Body of pancreas (tissue), 4 donors: ENCODE data around the gene PDZD2. TPM values are rescaled to one million over a fixed set of nuclear protein-coding genes. Genes with fewer than 3 reads are reported as not detected.
A peak's percentile ranks its signal among the peaks of the same experiment; 100 is the strongest.
"Not testable (repeated sequence)": the region's sequence is repeated elsewhere in the genome, so short reads cannot be mapped to it uniquely, and the experiment has no call there.

Source experiments
- ATAC-seq: fragments of 150-250 bp; one replicate; pipeline ENCODE4 v1.9.1; 2016
- DNase-seq, 4 donors: peaks; one replicate each; pipeline ENCODE4 v3.0.0-alpha.2; 2019
- H3K27ac ChIP-seq, 4 donors: fragments of 200-600 bp; sonication (generic); 1 replicate in 3 of 4; 2 replicates in 1 of 4; pipeline versions ENCODE4 v1.5.1 to v1.6.1; 2016 to 2019; ENCODE audit warnings: mild to moderate bottlenecking in 1 of 4, mixed read lengths in 1 of 4, moderate library complexity in 1 of 4
- H3K27me3 ChIP-seq, 2 donors: fragments of 200-600 bp; sonication (generic); one replicate each; pipeline ENCODE4 v1.6.0; 2016; ENCODE audit warnings: mild to moderate bottlenecking in 1 of 2
- H3K36me3 ChIP-seq, 2 donors: fragments of 200-600 bp; sonication (generic); replicated peaks in 1 of 2; 2 replicates each; pipeline ENCODE4 v1.5.1; 2016; ENCODE audit warnings: low read depth in 2 of 2; ENCODE audit not compliant: insufficient read depth in 1 of 2
- H3K4me1 ChIP-seq: fragments of 200-600 bp; sonication (generic); one replicate; pipeline ENCODE4 v1.6.0; 2016
- H3K4me3 ChIP-seq, 2 donors: fragments of 200-600 bp; sonication (generic); 1 replicate in 1 of 2; 2 replicates in 1 of 2; pipeline ENCODE4 v1.5.1; 2016 to 2019
- H3K9me3 ChIP-seq, 3 donors: fragments of 200-600 bp; sonication (generic); 1 replicate in 2 of 3; 2 replicates in 1 of 3; pipeline ENCODE4 v1.5.1; 2016
- POLR2A ChIP-seq, 3 donors: fragments of 450-650 bp; IDR thresholded peaks; one replicate each; pipeline ENCODE4 v1.6.1; 2016; ENCODE audit warnings: antibody characterized with exemption in 3 of 3, mild to moderate bottlenecking in 2 of 3
- WGBS, 2 donors: methylation state at CpG; one replicate each; pipeline ENCODE4 v1.1.5; 2017; 5-methylcytosine and 5-hydroxymethylcytosine counted together
- intact Hi-C: fragments of 100-400 bp; cut with DNase I; formaldehyde crosslinking; loops from one replicate; pipeline ENCODE4 v1.15.1; 2023
- total RNA-seq, 2 donors: library from RNA; depleted of rRNA; stranded (reverse); fragments of >200 nt; gene quantifications; one replicate each; pipeline ENCODE4 v1.1.0, GENCODE V29; 2016
- TF ChIP-seq, protein P1 (sequence below), 7 experiments: fragments of 450-650 bp in 4 of 7; fragments of 200-600 bp in 3 of 7; sonication (generic) in 3 of 7; IDR thresholded peaks; one replicate each; pipeline ENCODE4 v1.5.1; 2016 to 2019; ENCODE audit warnings: antibody characterized with exemption in 7 of 7

The PDZD2 gene
- total RNA-seq, 2 donors from 2014 or later, result 3.9 to 12.9 TPM

DNA sequence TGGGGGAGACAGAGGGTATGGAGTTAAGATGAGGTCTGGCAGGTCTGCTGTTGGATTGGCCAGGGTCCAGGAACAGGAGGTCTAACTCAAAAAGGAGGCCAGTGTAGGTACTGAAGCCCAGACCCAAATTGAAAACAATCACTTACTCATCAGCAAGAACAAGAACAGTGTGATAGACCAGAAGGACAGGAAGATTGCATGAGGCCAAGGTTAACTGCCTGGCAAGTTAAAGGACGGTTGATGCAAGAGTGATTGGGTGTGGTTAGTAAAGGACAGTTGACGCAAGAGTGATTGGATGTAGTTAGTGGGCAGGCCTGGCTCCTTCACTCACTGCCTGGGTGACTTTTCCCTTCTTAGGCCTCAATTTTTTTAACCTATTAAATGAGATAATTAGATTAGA, 132.6 kb downstream of the PDZD2 start:
- intact Hi-C loops, result no loop called here
- H3K36me3 ChIP-seq, result no peaks in the 10 kb centered on the region
- WGBS, 2 donors, result 81 to 83% methylated on average over 2 of the region's 2 CpGs
- ATAC-seq (no peak), DNase-seq (no peak)
- TF ChIP-seq POLR2A (IDR thresholded peaks at IDR 0.05), result no peak
- TF ChIP-seq, protein P1, sequence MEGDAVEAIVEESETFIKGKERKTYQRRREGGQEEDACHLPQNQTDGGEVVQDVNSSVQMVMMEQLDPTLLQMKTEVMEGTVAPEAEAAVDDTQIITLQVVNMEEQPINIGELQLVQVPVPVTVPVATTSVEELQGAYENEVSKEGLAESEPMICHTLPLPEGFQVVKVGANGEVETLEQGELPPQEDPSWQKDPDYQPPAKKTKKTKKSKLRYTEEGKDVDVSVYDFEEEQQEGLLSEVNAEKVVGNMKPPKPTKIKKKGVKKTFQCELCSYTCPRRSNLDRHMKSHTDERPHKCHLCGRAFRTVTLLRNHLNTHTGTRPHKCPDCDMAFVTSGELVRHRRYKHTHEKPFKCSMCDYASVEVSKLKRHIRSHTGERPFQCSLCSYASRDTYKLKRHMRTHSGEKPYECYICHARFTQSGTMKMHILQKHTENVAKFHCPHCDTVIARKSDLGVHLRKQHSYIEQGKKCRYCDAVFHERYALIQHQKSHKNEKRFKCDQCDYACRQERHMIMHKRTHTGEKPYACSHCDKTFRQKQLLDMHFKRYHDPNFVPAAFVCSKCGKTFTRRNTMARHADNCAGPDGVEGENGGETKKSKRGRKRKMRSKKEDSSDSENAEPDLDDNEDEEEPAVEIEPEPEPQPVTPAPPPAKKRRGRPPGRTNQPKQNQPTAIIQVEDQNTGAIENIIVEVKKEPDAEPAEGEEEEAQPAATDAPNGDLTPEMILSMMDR (IDR thresholded peaks at IDR 0.05), result no peak
- no peaks in the 10 kb centered on the region for H3K27me3 ChIP-seq
- no peaks in the 10 kb centered on the region for H3K4me1 ChIP-seq
- no peak overlapping the region for H3K27ac ChIP-seq
- H3K9me3 ChIP-seq, result no peaks in the 10 kb centered on the region
- H3K4me3 ChIP-seq, result no peak overlapping the region

DNA sequence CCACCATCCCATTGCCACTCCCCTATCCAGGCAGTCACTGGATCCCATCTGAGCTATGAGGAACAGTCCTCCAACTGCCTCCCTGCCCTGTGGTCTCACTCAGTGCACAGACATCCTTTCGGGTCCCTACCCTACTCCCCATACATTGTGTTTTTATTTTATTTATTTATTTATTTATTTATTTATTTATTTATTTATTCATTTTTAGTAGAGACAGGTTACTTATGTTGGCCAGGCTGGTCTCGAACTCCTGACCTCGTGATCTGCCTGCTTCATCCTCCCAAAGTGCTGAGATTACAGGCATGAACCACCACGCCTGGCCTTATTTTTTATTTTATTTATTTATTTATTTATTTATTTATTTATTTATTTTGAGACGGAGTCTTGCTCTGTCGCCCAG, 137.4 kb downstream of the PDZD2 start:
- H3K36me3 ChIP-seq, DNase-seq, H3K4me3 ChIP-seq, H3K27me3 ChIP-seq, ATAC-seq, H3K27ac ChIP-seq, H3K9me3 ChIP-seq, H3K4me1 ChIP-seq, intact Hi-C loops: not testable (repeated sequence)
- 83 to 87% methylated on average over 6 of the region's 6 CpGs for WGBS, 2 donors

DNA sequence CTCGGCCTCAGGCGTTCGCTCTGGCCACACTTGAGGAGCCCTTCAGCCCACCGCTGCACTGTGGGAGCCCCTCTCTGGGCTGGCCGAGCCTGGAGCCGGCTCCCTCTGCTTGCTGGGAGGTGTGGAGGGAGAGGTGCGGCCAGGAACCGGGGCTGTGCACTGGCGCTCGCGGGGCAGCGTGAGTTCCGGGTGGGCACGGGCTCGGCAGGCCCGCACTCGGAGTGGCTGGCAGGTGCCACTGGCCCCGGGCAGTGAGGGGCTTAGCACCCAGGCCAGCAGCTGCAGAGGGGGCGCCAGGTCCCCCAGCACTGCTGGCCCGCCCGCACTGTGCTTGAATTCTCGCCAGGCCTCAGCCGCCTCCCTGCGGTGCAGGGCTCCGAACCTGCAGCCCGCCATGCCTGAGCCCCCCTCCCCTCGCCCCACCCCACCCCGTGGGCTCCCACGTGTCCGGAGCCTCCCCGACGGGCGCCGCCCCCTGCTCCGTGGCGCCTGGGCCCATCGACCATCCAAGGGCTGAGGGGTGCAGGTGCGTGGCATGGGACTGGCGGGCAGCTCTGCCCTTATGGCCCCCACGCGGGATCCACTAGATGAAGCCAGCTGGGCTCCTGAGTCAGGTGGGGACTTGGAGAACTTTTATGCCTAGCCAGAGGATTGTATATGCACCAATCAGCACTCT, 138.2 kb downstream of the PDZD2 start:
- Histone ChIP-seq H3K27me3 (no peaks in the 10 kb centered on the region), H3K4me1 (no peaks in the 10 kb centered on the region), H3K27ac (no peak overlapping the region), H3K4me3 (no peak overlapping the region), H3K36me3 (no peaks in the 10 kb centered on the region), H3K9me3 (no peaks in the 10 kb centered on the region)
- WGBS, 2 donors, result 92 to 100% methylated on average over 1 to 22 of the region's 41 CpGs
- TF ChIP-seq, protein P1 (IDR thresholded peaks at IDR 0.05), result no peak
- intact Hi-C loops, result no loop called here
- no peak for ATAC-seq
- no peak for DNase-seq

DNA sequence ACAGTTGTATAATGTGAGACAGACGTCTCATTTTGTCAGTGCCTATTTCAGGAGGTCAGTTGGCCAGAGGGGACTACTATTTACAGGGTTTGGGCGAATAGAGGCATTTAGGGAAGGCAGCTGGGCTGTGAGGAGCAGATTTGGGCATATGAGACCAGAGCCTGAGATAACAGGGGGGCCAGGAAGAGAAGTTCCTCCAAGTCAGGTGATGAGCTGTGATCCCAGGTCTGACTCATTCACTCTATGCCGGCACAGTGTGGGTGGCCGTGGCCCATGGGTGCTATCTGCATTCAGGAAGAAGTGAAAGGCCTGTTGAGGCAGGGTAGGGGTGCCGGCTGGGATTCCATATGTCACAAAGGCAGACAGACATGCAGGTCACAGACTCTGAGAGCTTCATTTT, 142.8 kb downstream of the PDZD2 start:
- no peaks in the 10 kb centered on the region for H3K9me3 ChIP-seq
- WGBS, 2 donors, result 54 to 64% methylated on average over 5 of the region's 5 CpGs
- H3K4me3 ChIP-seq, result no peak overlapping the region
- no peaks in the 10 kb centered on the region for H3K4me1 ChIP-seq
- H3K27ac ChIP-seq, result no peak overlapping the region
- intact Hi-C loops, result no loop called here
- no peaks in the 10 kb centered on the region for H3K27me3 ChIP-seq
- ATAC-seq (no peak), DNase-seq (no peak)
- no peak for TF ChIP-seq POLR2A (IDR thresholded peaks at IDR 0.05)
- TF ChIP-seq, protein P1 (IDR thresholded peaks at IDR 0.05), result no peak
- no peaks in the 10 kb centered on the region for H3K36me3 ChIP-seq

DNA sequence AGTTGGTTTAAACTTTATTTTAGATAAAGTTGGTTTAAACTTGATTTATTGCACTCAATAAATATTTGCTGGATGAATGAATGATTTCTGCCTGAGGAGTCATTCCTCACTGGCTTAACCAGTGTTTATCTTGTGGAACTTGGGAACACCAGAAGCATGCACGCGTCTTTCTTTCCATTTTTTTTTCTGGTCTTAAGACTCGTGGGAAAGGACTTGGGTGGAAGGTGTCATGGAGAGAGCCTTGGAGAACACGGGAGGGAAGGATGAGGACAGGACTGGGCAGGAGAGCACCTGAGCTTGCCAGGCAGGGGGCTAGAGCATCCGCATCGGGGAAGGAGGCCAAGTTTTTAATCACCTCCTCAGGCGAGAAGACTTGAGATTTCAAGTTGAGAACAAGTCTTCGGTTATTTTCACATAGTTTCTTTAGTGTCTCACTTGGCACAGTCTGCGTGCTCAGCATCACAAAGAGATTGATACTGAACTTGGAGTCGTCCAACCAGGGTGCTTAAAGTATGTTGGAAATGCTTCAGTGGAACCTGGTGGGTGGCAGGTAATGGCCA, 144.2 kb downstream of the PDZD2 start:
- intact Hi-C loops, result no loop called here
- H3K4me1 ChIP-seq, result no peaks in the 10 kb centered on the region
- H3K27me3 ChIP-seq, result no peaks in the 10 kb centered on the region
- ATAC-seq, result no peak
- DNase-seq, result no peak
- no peak overlapping the region for H3K4me3 ChIP-seq
- no peak for TF ChIP-seq POLR2A (IDR thresholded peaks at IDR 0.05)
- TF ChIP-seq, protein P1 (IDR thresholded peaks at IDR 0.05), result no peak
- no peaks in the 10 kb centered on the region for H3K36me3 ChIP-seq
- WGBS, 2 donors, result 41 to 52% methylated on average over 10 of the region's 10 CpGs
- no peaks in the 10 kb centered on the region for H3K9me3 ChIP-seq
- peak overlapping the region in 1 of 4 donors; percentile 42 for H3K27ac ChIP-seq
